Nephron progenitor cell (in vitro differentiated cells): ENCODE results near the gene DCTPP1.

Source experiments
- DNase-seq: peaks from one replicate; pipeline ENCODE4 v3.0.0; 2021
- H3K27ac Mint-ChIP-seq: 2 replicates; pipeline ENCODE4 v1.8.0; 2021; ENCODE audit warnings: mild to moderate bottlenecking, moderate library complexity, mixed read lengths
- H3K27me3 Mint-ChIP-seq: 2 replicates; pipeline ENCODE4 v1.8.0; 2021; ENCODE audit warnings: mild to moderate bottlenecking, low read depth, mixed read lengths; ENCODE audit not compliant: poor library complexity
- H3K36me3 Mint-ChIP-seq: 2 replicates; pipeline ENCODE4 v1.8.0; 2021; ENCODE audit warnings: low read depth, mixed read lengths
- H3K4me1 Mint-ChIP-seq: 2 replicates; pipeline ENCODE4 v1.8.0; 2021; ENCODE audit warnings: mixed read lengths
- H3K4me3 Mint-ChIP-seq: 2 replicates; pipeline ENCODE4 v1.8.0; 2021; ENCODE audit warnings: mild to moderate bottlenecking, moderate library complexity, mixed read lengths
- H3K9me3 Mint-ChIP-seq: 2 replicates; pipeline ENCODE4 v1.8.0; 2021; ENCODE audit warnings: mild to moderate bottlenecking, moderate library complexity, mixed read lengths
- TF ChIP-seq, protein P1 (sequence below): fragments of 200-600 bp; sonication (generic); IDR thresholded peaks from 2 replicates; pipeline ENCODE4 v1.5.0; 2021; ENCODE audit warnings: antibody characterized with exemption

DCTPP1 gene

DNA sequence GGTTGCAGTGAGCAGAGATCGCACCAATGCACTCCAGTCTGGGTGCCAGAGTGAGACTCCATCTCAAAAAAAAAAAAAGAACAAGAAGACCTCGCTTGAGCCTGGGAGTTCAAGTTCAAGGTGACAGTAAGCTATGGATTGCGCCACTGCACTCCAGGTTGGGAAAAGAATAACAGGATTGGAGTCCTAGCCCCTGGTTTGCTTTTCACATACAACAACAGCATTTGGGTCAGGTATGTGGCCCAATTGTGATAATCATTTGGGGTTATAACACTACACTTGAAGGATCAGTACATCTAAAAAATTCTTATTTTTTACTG is 19.2 kb upstream of the DCTPP1 start:
- TF ChIP-seq, protein P1, sequence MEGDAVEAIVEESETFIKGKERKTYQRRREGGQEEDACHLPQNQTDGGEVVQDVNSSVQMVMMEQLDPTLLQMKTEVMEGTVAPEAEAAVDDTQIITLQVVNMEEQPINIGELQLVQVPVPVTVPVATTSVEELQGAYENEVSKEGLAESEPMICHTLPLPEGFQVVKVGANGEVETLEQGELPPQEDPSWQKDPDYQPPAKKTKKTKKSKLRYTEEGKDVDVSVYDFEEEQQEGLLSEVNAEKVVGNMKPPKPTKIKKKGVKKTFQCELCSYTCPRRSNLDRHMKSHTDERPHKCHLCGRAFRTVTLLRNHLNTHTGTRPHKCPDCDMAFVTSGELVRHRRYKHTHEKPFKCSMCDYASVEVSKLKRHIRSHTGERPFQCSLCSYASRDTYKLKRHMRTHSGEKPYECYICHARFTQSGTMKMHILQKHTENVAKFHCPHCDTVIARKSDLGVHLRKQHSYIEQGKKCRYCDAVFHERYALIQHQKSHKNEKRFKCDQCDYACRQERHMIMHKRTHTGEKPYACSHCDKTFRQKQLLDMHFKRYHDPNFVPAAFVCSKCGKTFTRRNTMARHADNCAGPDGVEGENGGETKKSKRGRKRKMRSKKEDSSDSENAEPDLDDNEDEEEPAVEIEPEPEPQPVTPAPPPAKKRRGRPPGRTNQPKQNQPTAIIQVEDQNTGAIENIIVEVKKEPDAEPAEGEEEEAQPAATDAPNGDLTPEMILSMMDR: no peak
- no peak for DNase-seq
- Mint-ChIP-seq H3K9me3 (peaks cover 18% of the 10 kb centered on the region), H3K27ac (no peak overlapping the region), H3K4me1 (peaks cover 30% of the 10 kb centered on the region), H3K27me3 (peaks cover 26% of the 10 kb centered on the region), H3K4me3 (no peak overlapping the region), H3K36me3 (peaks cover 17% of the 10 kb centered on the region)

DNA sequence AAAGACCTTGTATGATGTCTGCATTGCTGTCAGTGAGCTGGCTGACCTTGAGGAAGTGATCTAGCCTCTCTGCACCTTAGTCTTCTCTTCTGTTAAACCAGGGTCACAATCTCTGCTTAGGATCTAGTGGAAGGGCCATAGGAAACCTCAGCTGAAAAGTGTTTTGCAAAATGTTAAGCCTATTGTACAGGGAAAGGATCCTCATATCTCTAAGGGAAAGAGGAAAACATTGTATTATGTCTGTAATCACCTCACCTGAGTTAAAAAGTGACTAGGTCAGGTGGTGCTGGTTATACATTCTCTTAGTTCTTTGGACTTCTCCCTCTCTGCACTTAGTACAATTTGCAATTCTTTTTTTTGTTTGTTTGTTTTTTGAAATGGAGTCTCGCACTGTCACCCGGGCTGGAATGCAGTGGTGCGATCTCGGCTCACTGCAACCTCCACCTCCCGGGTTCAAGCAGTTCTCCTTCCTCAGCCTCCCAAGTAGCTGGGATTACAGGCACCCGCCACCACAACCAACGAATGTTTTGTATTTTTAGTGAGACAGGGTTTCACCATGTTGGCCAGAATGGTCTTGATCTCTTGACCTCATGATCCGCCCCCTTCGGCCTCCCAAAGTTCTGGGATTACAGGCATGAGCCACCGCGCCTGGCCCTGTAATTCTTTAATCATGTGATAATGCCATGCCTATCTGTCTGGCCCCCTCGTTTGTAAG is 17.8 kb upstream of the DCTPP1 start:
- H3K27ac Mint-ChIP-seq: no peak overlapping the region
- H3K4me1 Mint-ChIP-seq: peaks cover 38% of the 10 kb centered on the region
- no peak overlapping the region for H3K4me3 Mint-ChIP-seq

DNA sequence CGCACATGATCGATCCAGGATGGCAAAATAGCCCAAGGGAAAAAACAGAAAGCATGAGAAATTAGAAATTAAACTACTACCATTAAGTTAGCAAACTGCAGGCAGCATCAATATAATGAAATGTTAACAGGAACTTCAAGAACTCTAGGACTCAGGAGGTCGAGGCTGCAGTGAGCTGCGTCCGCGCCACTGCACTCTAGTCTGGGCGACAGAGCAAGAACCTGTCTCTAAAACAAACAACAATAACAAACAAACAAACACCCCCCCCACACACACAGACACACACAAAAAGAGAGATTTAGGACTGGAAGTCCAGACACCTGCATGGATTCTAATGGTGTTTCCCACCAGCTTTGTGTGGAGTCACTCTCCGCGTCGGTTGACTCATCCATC is 16.4 kb upstream of the DCTPP1 start:
- Mint-ChIP-seq H3K4me3 (peak overlapping the region; percentile 90), H3K9me3 (peaks cover 35% of the 10 kb centered on the region), H3K36me3 (peaks cover 34% of the 10 kb centered on the region), H3K4me1 (peaks cover 35% of the 10 kb centered on the region), H3K27me3 (peaks cover 20% of the 10 kb centered on the region), H3K27ac (no peak overlapping the region)
- no peak for DNase-seq
- TF ChIP-seq, protein P1: no peak

More for the DNA sequence above, 17.8 kb upstream of the DCTPP1 start:
- Mint-ChIP-seq H3K36me3 (peaks cover 30% of the 10 kb centered on the region), H3K9me3 (peaks cover 30% of the 10 kb centered on the region), H3K27me3 (peaks cover 20% of the 10 kb centered on the region)
- DNase-seq: no peak
- TF ChIP-seq, protein P1: no peak

DNA sequence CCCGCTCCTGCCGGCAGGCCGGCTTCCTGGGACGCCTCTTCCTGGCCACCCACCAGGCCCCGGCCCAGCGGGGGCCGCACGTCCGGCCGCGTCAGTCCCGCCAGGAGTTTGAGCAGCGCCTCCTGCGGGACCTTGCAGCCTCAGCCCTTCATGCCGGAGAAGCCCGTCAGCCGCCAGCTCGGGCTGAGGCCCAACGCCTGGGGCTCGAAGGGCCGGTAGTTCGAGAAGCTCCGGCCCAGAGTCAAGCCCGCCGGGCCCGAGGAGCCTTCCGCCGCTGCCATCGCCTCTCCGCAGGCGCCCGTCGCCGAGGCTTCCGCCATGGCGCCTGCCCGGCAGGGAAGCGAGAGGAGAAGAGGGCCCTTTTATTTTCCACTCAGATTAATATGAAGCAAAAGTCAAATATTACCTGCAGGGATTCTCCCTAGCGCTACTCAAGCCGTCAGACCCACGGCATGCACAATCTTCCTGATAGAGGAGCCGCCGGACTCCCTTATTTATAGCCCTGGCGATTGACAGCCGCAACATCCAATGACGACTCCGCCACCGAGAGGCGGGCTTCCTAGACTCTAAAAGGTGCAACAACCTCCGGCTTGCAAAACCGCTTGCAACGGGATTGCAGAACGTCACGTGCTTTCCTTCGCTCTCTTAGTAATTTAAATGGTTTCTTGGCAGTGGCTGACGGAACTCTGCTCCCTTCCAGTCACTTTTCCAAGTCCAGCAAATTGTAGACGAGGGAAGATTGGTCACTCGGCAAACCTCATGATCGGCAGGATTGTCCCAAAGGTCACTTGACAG is 15.8 kb upstream of the DCTPP1 start, which contains the start of gene SEPHS2:
TSS of gene SEPHS2 (minus strand) at position 467 of the 795 bp plus-strand sequence. CDS start at position 320, 147 bp downstream.
- peaks cover 34% of the 10 kb centered on the region for H3K36me3 Mint-ChIP-seq
- peaks cover 35% of the 10 kb centered on the region for H3K9me3 Mint-ChIP-seq
- TF ChIP-seq, protein P1: no peak
- peaks cover 33% of the 10 kb centered on the region for H3K4me1 Mint-ChIP-seq
- peak; percentile 93 for DNase-seq
- H3K27me3 Mint-ChIP-seq: peaks cover 22% of the 10 kb centered on the region
- H3K27ac Mint-ChIP-seq: no peak within 1 kb of the TSS
- peak within 1 kb of the TSS; percentile 90 for H3K4me3 Mint-ChIP-seq

DNA sequence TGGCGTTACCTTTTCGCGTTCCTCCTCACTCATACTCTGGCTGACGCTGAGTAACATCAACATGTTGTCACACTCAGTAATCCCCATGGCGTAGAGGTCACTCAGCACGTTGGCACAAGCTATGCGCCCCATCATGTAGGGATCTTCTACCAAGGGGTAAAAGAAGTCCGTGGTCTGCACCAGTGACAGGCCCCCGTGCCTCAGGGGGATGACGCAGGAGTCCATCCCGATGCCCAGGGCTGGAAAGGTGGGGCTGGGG is 15.2 kb upstream of the DCTPP1 start:
- TF ChIP-seq, protein P1: no peak
- Mint-ChIP-seq H3K9me3 (peaks cover 35% of the 10 kb centered on the region), H3K27ac (no peak overlapping the region), H3K36me3 (peaks cover 34% of the 10 kb centered on the region), H3K4me3 (peak overlapping the region; percentile 90), H3K27me3 (peaks cover 25% of the 10 kb centered on the region), H3K4me1 (peaks cover 29% of the 10 kb centered on the region)
- DNase-seq: no peak
